ENCODE measurements around the gene MYO5A.
A peak's percentile ranks its signal among the peaks of the same experiment; 100 is the strongest.
"Not testable (repeated sequence)": the region's sequence is repeated elsewhere in the genome, so short reads cannot be mapped to it uniquely, and the experiment has no call there.

MYO5A gene

GRCh38 chr15:52317022-52317421 is 211.7 kb downstream of the MYO5A start:
- no peak for DNase-seq

GRCh38 chr15:52309154-52309548 is 219.5 kb downstream of the MYO5A start:
- no peak for DNase-seq

GRCh38 chr15:52308446-52309153 is 220.1 kb downstream of the MYO5A start:
- no peak for DNase-seq

- no peak for DNase-seq
Observed at GRCh38 chr15:52307847-52308246, 220.8 kb downstream of the MYO5A start.

GRCh38 chr15:52306270-52306669 is 222.4 kb downstream of the MYO5A start:
- DNase-seq: no peak

- no peak for DNase-seq
Observed at GRCh38 chr15:52303093-52303772, 225.4 kb downstream of the MYO5A start.

GRCh38 chr15:52301265-52301847 is 227.3 kb downstream of the MYO5A start:
- no peak for DNase-seq

GRCh38 chr15:52295421-52296001 is 233.2 kb downstream of the MYO5A start, which contains the start of gene MYO5C:
Gene MYO5C, minus strand, starts transcription at chr15:52295804. Its CDS starts 168 bp downstream, at chr15:52295636.
- DNase-seq: peak; percentile 69

GRCh38 chr15:52294881-52295420 is 233.7 kb downstream of the MYO5A start:
- DNase-seq: no peak

GRCh38 chr15:52292780-52293392 is 235.8 kb downstream of the MYO5A start:
- DNase-seq: no peak

- no peak for DNase-seq
Observed at GRCh38 chr15:52291204-52291603, 237.5 kb downstream of the MYO5A start.

GRCh38 chr15:52290800-52291199 is 237.9 kb downstream of the MYO5A start:
- no peak for DNase-seq

- no peak for DNase-seq
Observed at GRCh38 chr15:52290329-52290728, 238.4 kb downstream of the MYO5A start.

- no peak for DNase-seq
Observed at GRCh38 chr15:52289629-52290081, 239.0 kb downstream of the MYO5A start.

GRCh38 chr15:52288986-52289385 is 239.7 kb downstream of the MYO5A start:
- DNase-seq: no peak

GRCh38 chr15:52288051-52288942 is 240.4 kb downstream of the MYO5A start:
- DNase-seq: peak; percentile 61

GRCh38 chr15:52287114-52287513 is 241.6 kb downstream of the MYO5A start:
- no peak for DNase-seq

- DNase-seq: not testable (repeated sequence)
Observed at GRCh38 chr15:52285941-52286340, 242.7 kb downstream of the MYO5A start.

GRCh38 chr15:52284164-52284563 is 244.5 kb downstream of the MYO5A start:
- DNase-seq: no peak

- DNase-seq: no peak
Observed at GRCh38 chr15:52283281-52283680, 245.4 kb downstream of the MYO5A start.

- DNase-seq: no peak
Observed at GRCh38 chr15:52282418-52282817, 246.3 kb downstream of the MYO5A start.

All from NCI-H510A (cell line).